Measurements from ENCODE around the gene CCT5.

DNA sequence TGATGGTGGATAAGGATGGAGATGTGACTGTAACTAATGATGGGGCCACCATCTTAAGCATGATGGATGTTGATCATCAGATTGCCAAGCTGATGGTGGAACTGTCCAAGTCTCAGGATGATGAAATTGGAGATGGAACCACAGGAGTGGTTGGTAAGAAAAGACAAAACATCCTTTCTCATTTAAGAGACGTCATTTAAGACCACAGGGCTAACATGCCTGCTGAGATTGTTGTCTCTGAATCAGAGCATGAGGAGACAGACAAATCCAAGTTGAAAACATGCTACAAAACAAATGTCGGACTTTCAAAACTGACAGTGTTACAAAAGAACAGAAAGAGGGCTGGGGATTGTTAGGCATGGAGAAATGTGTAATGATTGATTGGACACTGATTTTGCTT is 4.6 kb downstream of the CCT5 start:
- TF ChIP-seq CTCF (IDR thresholded peaks at IDR 0.05) = no peak
- no peak for TF ChIP-seq POLR2A (IDR thresholded peaks at IDR 0.05)
- no peak for TF ChIP-seq POLR2AphosphoS5 (IDR thresholded peaks at IDR 0.05)
